Neural crest cell (in vitro differentiated cells): ENCODE results near the gene FAP. TPM values are rescaled to one million over a fixed set of nuclear protein-coding genes. Genes with fewer than 3 reads are reported as not detected.

Source experiments
- DNase-seq: peaks from one replicate; pipeline ENCODE4 v3.0.0; 2021; ENCODE audit warnings: low read depth, mixed read lengths, low spot score
- H3K27ac Mint-ChIP-seq: one replicate; pipeline ENCODE4 v1.8.0; 2021; ENCODE audit warnings: mild to moderate bottlenecking, mixed read lengths; ENCODE audit not compliant: unreplicated experiment
- H3K27me3 Mint-ChIP-seq: 2 replicates; pipeline ENCODE4 v1.8.0; 2021; ENCODE audit warnings: low read depth, mild to moderate bottlenecking, mixed read lengths
- H3K36me3 Mint-ChIP-seq: 2 replicates; pipeline ENCODE4 v1.8.0; 2021; ENCODE audit warnings: low read depth, mild to moderate bottlenecking, mixed read lengths
- H3K4me1 Mint-ChIP-seq: 2 replicates; pipeline ENCODE4 v1.8.0; 2021; ENCODE audit warnings: mixed read lengths
- H3K4me3 Mint-ChIP-seq: one replicate; pipeline ENCODE4 v1.8.0; 2021; ENCODE audit warnings: mild to moderate bottlenecking, mixed read lengths
- H3K9me3 Mint-ChIP-seq: 2 replicates; pipeline ENCODE4 v1.8.0; 2021; ENCODE audit warnings: mixed read lengths
- total RNA-seq: library from RNA; stranded (reverse); gene quantifications from 2 replicates; pipeline ENCODE4 v1.2.1, GENCODE V29; 2021
- TF ChIP-seq, protein P1 (sequence below): fragments of 200-600 bp; sonication (generic); conservative IDR thresholded peaks from 2 replicates; pipeline ENCODE4 v1.5.0; 2021; ENCODE audit warnings: antibody characterized with exemption, mild to moderate bottlenecking

The FAP gene
- total RNA-seq, 1 donor from 2014 or later = not detected

DNA sequence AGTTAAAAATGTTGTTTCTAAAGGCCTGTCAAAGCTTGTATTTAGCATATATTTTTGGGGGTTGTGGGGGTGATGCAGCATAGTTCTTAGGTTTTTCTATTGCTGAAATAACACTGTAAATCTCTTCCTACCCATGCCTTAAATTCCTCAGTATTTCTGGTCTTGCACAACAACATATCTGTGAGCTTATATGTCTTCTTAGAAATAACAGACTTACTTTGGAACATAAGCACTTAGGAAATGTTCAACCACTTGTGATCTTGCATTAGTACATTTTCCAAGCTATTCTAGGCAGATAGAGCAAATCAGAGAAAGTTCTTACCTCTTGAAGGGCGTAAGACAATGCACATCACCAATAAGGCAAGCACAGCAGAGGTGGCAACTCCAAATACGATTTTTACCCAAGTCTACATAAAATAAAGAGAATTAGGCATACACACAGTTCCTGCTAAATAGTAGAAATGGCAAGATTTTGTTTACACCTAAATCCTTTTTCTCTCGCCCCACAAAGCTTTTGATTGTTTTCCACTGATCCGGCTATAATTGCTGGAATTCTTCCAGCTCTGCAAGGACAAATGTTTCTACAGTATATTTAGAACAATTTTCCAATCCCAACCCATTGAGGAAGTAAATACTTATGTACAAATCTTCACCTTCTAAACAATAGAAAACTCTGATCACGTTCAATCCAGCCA, 512 bp downstream of the FAP start:
- Mint-ChIP-seq H3K9me3 (no peaks in the 10 kb centered on the region), H3K27me3 (peaks cover 3% of the 10 kb centered on the region), H3K36me3 (no peaks in the 10 kb centered on the region), H3K4me3 (no peak overlapping the region), H3K4me1 (peaks cover 6% of the 10 kb centered on the region), H3K27ac (no peak overlapping the region)
- DNase-seq = no peak
- TF ChIP-seq, protein P1, sequence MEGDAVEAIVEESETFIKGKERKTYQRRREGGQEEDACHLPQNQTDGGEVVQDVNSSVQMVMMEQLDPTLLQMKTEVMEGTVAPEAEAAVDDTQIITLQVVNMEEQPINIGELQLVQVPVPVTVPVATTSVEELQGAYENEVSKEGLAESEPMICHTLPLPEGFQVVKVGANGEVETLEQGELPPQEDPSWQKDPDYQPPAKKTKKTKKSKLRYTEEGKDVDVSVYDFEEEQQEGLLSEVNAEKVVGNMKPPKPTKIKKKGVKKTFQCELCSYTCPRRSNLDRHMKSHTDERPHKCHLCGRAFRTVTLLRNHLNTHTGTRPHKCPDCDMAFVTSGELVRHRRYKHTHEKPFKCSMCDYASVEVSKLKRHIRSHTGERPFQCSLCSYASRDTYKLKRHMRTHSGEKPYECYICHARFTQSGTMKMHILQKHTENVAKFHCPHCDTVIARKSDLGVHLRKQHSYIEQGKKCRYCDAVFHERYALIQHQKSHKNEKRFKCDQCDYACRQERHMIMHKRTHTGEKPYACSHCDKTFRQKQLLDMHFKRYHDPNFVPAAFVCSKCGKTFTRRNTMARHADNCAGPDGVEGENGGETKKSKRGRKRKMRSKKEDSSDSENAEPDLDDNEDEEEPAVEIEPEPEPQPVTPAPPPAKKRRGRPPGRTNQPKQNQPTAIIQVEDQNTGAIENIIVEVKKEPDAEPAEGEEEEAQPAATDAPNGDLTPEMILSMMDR = no peak

DNA sequence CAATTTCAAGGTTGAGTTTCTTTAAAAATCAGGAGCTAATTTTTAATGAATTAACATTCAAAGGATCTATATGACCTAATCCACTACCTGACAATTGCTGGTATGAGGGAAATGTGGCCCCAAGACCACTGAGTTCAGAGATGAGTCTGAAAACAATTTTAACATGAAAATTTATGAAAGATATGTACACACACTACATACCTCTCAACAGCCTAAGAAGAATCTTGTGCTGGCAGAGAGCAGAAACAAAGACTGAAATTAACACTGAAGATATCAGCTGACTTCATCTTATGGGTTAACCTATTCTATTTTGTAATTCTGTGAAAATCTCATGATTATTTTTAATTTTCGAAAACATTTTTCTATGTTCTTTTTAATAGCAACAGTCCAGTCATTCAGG, 1.7 kb downstream of the FAP start:
- H3K9me3 Mint-ChIP-seq = no peaks in the 10 kb centered on the region
- H3K36me3 Mint-ChIP-seq = no peaks in the 10 kb centered on the region
- TF ChIP-seq, protein P1 = no peak
- H3K4me1 Mint-ChIP-seq = peaks cover 6% of the 10 kb centered on the region
- DNase-seq = no peak
- H3K4me3 Mint-ChIP-seq = no peak overlapping the region
- H3K27ac Mint-ChIP-seq = no peak overlapping the region
- H3K27me3 Mint-ChIP-seq = peaks cover 3% of the 10 kb centered on the region

DNA sequence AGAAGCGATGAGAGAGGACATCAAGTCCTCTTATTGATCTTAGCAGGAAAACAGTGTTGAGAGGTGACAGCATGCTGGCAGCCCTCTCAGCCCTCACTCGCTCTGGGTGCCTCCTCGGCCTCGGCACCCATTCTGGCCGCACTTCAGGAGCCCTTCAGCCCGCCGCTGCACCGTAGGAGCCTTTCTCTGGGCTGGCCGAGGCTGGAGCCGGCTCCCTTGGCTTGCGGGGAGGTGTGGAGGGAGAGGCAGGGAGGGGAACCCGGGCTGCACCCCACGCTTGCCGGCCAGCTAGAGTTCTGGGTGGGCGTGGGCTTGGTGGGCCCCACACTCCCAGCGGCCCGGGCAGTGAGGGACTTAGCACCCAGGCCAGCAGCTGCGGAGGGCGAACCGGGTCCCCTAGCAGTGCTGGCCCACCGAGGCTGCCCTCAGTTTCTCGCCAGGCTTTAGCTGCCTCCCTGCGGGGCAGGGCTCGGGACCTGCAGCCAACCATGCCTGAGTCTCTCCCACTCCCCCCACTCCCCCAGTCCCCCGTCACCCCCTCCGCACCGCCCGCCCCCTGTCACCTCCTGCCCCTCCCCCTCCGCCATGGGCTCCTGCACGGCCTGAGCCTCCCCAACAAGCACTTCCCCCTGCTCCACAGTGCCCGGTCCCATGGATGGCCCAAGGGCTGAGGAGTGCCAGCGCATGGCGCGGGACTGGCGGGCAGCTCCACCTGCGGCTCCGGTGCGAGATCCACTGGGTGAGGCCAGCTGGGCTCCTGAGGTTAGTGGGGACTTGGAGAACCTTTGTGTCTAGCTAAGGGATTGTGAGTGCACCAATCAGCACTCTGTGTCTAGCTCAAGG, 8.4 kb downstream of the FAP start:
- H3K27ac Mint-ChIP-seq = no peak overlapping the region
- no peak for DNase-seq
- H3K27me3 Mint-ChIP-seq = peaks cover 2% of the 10 kb centered on the region

DNA sequence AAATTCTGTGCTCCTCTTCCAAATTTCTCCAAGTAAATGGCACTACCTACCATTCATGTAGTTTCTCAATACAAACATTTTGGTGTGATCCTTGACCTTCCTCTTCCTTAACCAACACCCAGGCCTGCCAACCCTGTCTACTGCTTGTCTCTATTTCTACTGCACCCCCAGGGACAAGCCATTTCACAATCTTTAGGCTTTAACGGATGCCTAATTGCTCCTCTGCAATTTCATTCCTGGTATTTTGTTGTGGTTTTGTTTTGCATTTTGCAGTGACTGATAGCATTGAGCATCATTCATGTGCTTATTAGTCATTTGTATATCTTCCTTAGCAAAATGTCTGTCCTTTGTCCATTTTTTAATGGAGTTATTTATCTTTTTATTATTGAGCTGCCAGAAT, 10.0 kb downstream of the FAP start:
- Mint-ChIP-seq H3K27ac (no peak overlapping the region), H3K9me3 (no peaks in the 10 kb centered on the region), H3K4me3 (no peak overlapping the region), H3K27me3 (no peaks in the 10 kb centered on the region), H3K36me3 (no peaks in the 10 kb centered on the region), H3K4me1 (peaks cover 7% of the 10 kb centered on the region)
- DNase-seq = no peak
- TF ChIP-seq, protein P1 = no peak

More for the DNA sequence above, 8.4 kb downstream of the FAP start:
- TF ChIP-seq, protein P1 = no peak
- H3K4me1 Mint-ChIP-seq = peaks cover 7% of the 10 kb centered on the region
- no peaks in the 10 kb centered on the region for H3K9me3 Mint-ChIP-seq
- H3K4me3 Mint-ChIP-seq = no peak overlapping the region
- H3K36me3 Mint-ChIP-seq = no peaks in the 10 kb centered on the region

DNA sequence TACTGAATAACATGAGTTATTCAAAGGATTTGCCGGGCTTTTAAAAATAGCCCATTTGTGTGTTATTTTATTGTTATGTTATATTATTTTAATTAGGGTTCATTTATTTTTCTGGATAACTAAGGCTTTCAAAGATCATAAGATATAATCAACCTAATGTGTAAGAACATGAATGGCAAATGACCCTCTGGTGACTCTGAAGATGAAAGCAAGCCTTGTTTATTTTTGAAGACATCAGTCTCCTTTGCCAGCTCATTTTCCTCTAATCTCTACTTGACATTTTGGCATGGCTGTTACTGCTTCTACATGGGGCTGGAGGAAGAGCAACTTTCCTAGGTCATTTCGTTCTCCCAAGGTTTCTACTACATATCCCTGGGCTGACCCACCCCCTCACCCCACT, 10.6 kb downstream of the FAP start:
- no peak for DNase-seq
- Mint-ChIP-seq H3K27me3 (peaks cover 1% of the 10 kb centered on the region), H3K4me1 (peaks cover 7% of the 10 kb centered on the region), H3K4me3 (no peak overlapping the region), H3K36me3 (no peaks in the 10 kb centered on the region), H3K27ac (no peak overlapping the region), H3K9me3 (no peaks in the 10 kb centered on the region)
- TF ChIP-seq, protein P1 = no peak
